H1 (cell line): ENCODE data around the gene ACAD11. TPM values are rescaled to one million over a fixed set of nuclear protein-coding genes. Genes with fewer than 3 reads are reported as not detected.

Source experiments
- CTCF ChIA-PET: fragments of 300-600 bp; sonication (Branson Sonifier 250); formaldehyde crosslinking; loops from one replicate; lab custom pipeline; 2021; ENCODE audit not compliant: partially characterized antibody; lab: Charles Lee
- POLR2A ChIA-PET: fragments of 300-600 bp; sonication (Branson Sonifier 250); formaldehyde crosslinking; loops from one replicate; lab custom pipeline; 2021; ENCODE audit warnings: inconsistent platforms; ENCODE audit not compliant: partially characterized antibody; lab: Charles Lee
- DNase-seq, 2 experiments: peaks; one replicate each; pipeline versions ENCODE4 v3.0.0 to v3.0.0-alpha.2; 2010 to 2022; ENCODE audit warnings: low spot score in 2 of 2, low read depth in 1 of 2, mixed read lengths in 1 of 2
- FAIRE-seq: peaks from 2 replicates; lab custom pipeline; 2011; peaks lifted over from hg19 to GRCh38; lab: Jason Lieb, UNC
- H2AFZ ChIP-seq: 2 replicates; pipeline ENCODE4 v1.8.1; 2012; ENCODE audit warnings: low read length, inconsistent platforms
- H2AK5ac ChIP-seq: 2 replicates; pipeline ENCODE4 v1.6.1; 2013; ENCODE audit warnings: low read depth, low read length
- H2BK120ac ChIP-seq: replicated peaks from 2 replicates; pipeline ENCODE3; 2013; ENCODE audit warnings: low read depth, low read length, inconsistent platforms
- H2BK12ac ChIP-seq: 2 replicates; pipeline ENCODE4 v1.6.1; 2013; ENCODE audit warnings: low read depth, low read length
- H2BK15ac ChIP-seq: 2 replicates; pipeline ENCODE4 v1.6.1; 2013; ENCODE audit warnings: low read length
- H2BK20ac ChIP-seq: 2 replicates; pipeline ENCODE4 v1.6.1; 2013; ENCODE audit warnings: low read length
- H2BK5ac ChIP-seq: 2 replicates; pipeline ENCODE4 v1.6.1; 2013; ENCODE audit warnings: low read depth, low read length
- H3K14ac ChIP-seq: 2 replicates; pipeline ENCODE4 v1.6.1; 2013; ENCODE audit warnings: inconsistent platforms; ENCODE audit not compliant: insufficient read length
- H3K18ac ChIP-seq: 2 replicates; pipeline ENCODE4 v1.6.1; 2013; ENCODE audit warnings: low read length; ENCODE audit errors: extremely low read depth
- H3K23ac ChIP-seq: 2 replicates; pipeline ENCODE4 v1.6.1; 2013; ENCODE audit warnings: inconsistent platforms; ENCODE audit not compliant: insufficient read length
- H3K23me2 ChIP-seq: 2 replicates; pipeline ENCODE4 v1.6.1; 2013; ENCODE audit warnings: low read depth, low read length
- H3K27ac ChIP-seq: 2 replicates; pipeline ENCODE4 v1.6.1; 2011; ENCODE audit warnings: low read depth, low read length, inconsistent platforms
- H3K27me3 ChIP-seq, 4 experiments: replicated peaks in 1 of 4; 1 replicate in 1 of 4; 2 replicates in 3 of 4; pipeline versions ENCODE4 v1.6.1 to v1.8.1; 2011 to 2013; ENCODE audit warnings: low read length in 3 of 4, mild to moderate bottlenecking in 3 of 4, inconsistent platforms in 2 of 4, mixed read lengths in 2 of 4, moderate library complexity in 1 of 4; ENCODE audit not compliant: control insufficient read depth in 3 of 4, insufficient read depth in 3 of 4; ENCODE audit errors: extremely low read depth in 1 of 4
- H3K36me3 ChIP-seq, 4 experiments: 2 replicates each; pipeline versions ENCODE4 v1.6.1 to v1.8.1; 2011 to 2013; ENCODE audit warnings: mild to moderate bottlenecking in 4 of 4, low read length in 3 of 4, moderate library complexity in 2 of 4, control low read depth in 1 of 4, inconsistent platforms in 1 of 4; ENCODE audit not compliant: insufficient read depth in 4 of 4, control insufficient read depth in 2 of 4
- H3K4ac ChIP-seq: replicated peaks from 2 replicates; pipeline ENCODE3; 2013; ENCODE audit warnings: low read length, low read depth, mixed read lengths, inconsistent platforms; ENCODE audit not compliant: insufficient read length
- H3K4me1 ChIP-seq, 4 experiments: replicated peaks in 1 of 4; 1 replicate in 1 of 4; 2 replicates in 3 of 4; pipeline versions ENCODE4 v1.6.1 to v1.8.1; 2011 to 2013; ENCODE audit warnings: low read length in 3 of 4, inconsistent platforms in 2 of 4, mixed read lengths in 1 of 4; ENCODE audit not compliant: insufficient read depth in 4 of 4, control insufficient read depth in 3 of 4
- H3K4me2 ChIP-seq, 2 experiments: 2 replicates each; pipeline versions ENCODE4 v1.6.1 to v1.8.1; 2011 to 2013; ENCODE audit warnings: low read depth in 2 of 2, low read length in 2 of 2, control low read depth in 1 of 2, inconsistent platforms in 1 of 2, mild to moderate bottlenecking in 1 of 2; ENCODE audit not compliant: insufficient read depth in 1 of 2
- H3K4me3 ChIP-seq, 4 experiments: fragments of 200-600, 300-600 bp in 1 of 4; sonication (generic), shearing (Covaris generic), sonication (Bioruptor Twin) in 1 of 4; 2 replicates each; pipeline versions ENCODE4 v1.5.1 to v1.8.1; 2011 to 2016; ENCODE audit warnings: low read length in 4 of 4, low read depth in 3 of 4, control low read depth in 2 of 4, inconsistent platforms in 2 of 4, mild to moderate bottlenecking in 2 of 4, mixed read lengths in 1 of 4, moderate library complexity in 1 of 4; ENCODE audit not compliant: insufficient read depth in 2 of 4; ENCODE audit errors: extremely low read depth in 1 of 4
- H3K56ac ChIP-seq: replicated peaks from 2 replicates; pipeline ENCODE3; 2013; ENCODE audit warnings: low read depth, mild to moderate bottlenecking, mixed read lengths, low read length, inconsistent platforms; ENCODE audit not compliant: insufficient read length
- H3K79me1 ChIP-seq: 2 replicates; pipeline ENCODE4 v1.6.1; 2013; ENCODE audit warnings: low read depth, low read length, control low read depth
- H3K79me2 ChIP-seq, 2 experiments: 2 replicates each; pipeline versions ENCODE4 v1.6.1 to v1.8.1; 2012 to 2013; ENCODE audit warnings: low read length in 2 of 2, mild to moderate bottlenecking in 2 of 2, inconsistent platforms in 1 of 2; ENCODE audit not compliant: insufficient read depth in 2 of 2, control insufficient read depth in 1 of 2
- H3K9ac ChIP-seq, 4 experiments: replicated peaks in 1 of 4; 1 replicate in 1 of 4; 2 replicates in 3 of 4; pipeline versions ENCODE4 v1.6.1 to v1.8.1; 2011 to 2013; ENCODE audit warnings: low read depth in 3 of 4, low read length in 3 of 4, control low read depth in 2 of 4, mild to moderate bottlenecking in 2 of 4, moderate library complexity in 2 of 4, inconsistent platforms in 1 of 4; ENCODE audit errors: extremely low read depth in 1 of 4
- H3K9me3 ChIP-seq, 2 experiments: 2 replicates each; pipeline versions ENCODE4 v1.6.1 to v1.8.1; 2012 to 2013; ENCODE audit warnings: mild to moderate bottlenecking in 2 of 2, moderate library complexity in 2 of 2, control low read depth in 1 of 2, inconsistent platforms in 1 of 2, low read depth in 1 of 2, low read length in 1 of 2, mixed read lengths in 1 of 2; ENCODE audit not compliant: insufficient read depth in 2 of 2
- H4K20me1 ChIP-seq, 2 experiments: replicated peaks in 1 of 2; 2 replicates each; pipeline versions ENCODE3 to v1.8.1; 2011 to 2013; ENCODE audit warnings: inconsistent platforms in 2 of 2, low read length in 2 of 2, mild to moderate bottlenecking in 1 of 2; ENCODE audit not compliant: insufficient read depth in 2 of 2, control insufficient read depth in 1 of 2
- H4K5ac ChIP-seq: 2 replicates; pipeline ENCODE4 v1.6.1; 2013; ENCODE audit warnings: low read length, low read depth, mixed read lengths, inconsistent platforms; ENCODE audit not compliant: insufficient read length
- H4K8ac ChIP-seq: 2 replicates; pipeline ENCODE4 v1.8.0; 2013; ENCODE audit warnings: mild to moderate bottlenecking, moderate library complexity, low read length, inconsistent platforms; ENCODE audit not compliant: insufficient read depth; ENCODE audit errors: extremely low read depth
- H4K91ac ChIP-seq: replicated peaks from 2 replicates; pipeline ENCODE3; 2013; ENCODE audit warnings: low read length, mixed read lengths, inconsistent platforms; ENCODE audit not compliant: insufficient read length
- EGR1 ChIP-seq: IDR thresholded peaks from 2 replicates; pipeline ENCODE4 v1.6.1; 2011; ENCODE audit warnings: low read depth, low read length, borderline replicate concordance
- TBP ChIP-seq: IDR thresholded peaks from 2 replicates; pipeline ENCODE4 v1.6.1; 2011; ENCODE audit warnings: low read depth, low read length, improper control_type of control experiment
- WGBS, 2 experiments: shearing (Covaris generic) in 1 of 2; methylation state at CpG; one replicate each; pipeline versions ENCODE4 v1.1.6 to v1.1.7; 2013 to 2015; ENCODE audit warnings: low lambda C conversion rate in 2 of 2, mixed read lengths in 2 of 2, inconsistent platforms in 1 of 2, low coverage in 1 of 2, missing lambda C conversion rate in 1 of 2; ENCODE audit not compliant: insufficient replicate concordance in 2 of 2, insufficient coverage in 1 of 2, insufficient read length in 1 of 2; ENCODE audit errors: extremely low coverage in 1 of 2, missing lambda C conversion rate in 1 of 2; 5-methylcytosine and 5-hydroxymethylcytosine counted together
- polyA plus RNA-seq, 7 experiments: library from polyadenylated mRNA; depleted of rRNA in 3 of 7; stranded (reverse) in 5 of 7; unstranded in 2 of 7; fragments of >200 nt in 5 of 7; fragments of 200-250 nt in 2 of 7; gene quantifications; 1 replicate in 5 of 7; 2 replicates in 1 of 7; 4 replicates in 1 of 7; pipeline versions ENCODE4 v1.2.1 to v1.2.3, GENCODE V29; 2011 to 2013; ENCODE audit warnings: missing spikeins in 2 of 7, mixed read lengths in 2 of 7
- total RNA-seq: library from RNA; stranded (reverse); fragmentation: NEBNext Ultra II Directional; extraction: Animal tissue kit (Norgen Biotek cat#: 25700); gene quantifications from 2 replicates; pipeline ENCODE4 v1.2.1, GENCODE V29; 2021

ACAD11 gene
- total and polyA plus RNA-seq, 2 of the 8 experiments (the other 6 are each of a cell fraction or from before 2014, with no cell fraction given) = 5.5 to 11.0 TPM

- no peak overlapping the region for H3K9ac ChIP-seq
- H2BK20ac ChIP-seq = no peak overlapping the region
- WGBS, 2 experiments = 46% methylated on average over 7 of the region's 7 CpGs; no CpG with 5 or more reads in 1 of the 2 experiments
- no peak overlapping the region for H2BK12ac ChIP-seq
- H4K8ac ChIP-seq = no peak overlapping the region
- no peak overlapping the region for H2BK15ac ChIP-seq
- H4K91ac ChIP-seq = no peak overlapping the region
- ChIA-PET CTCF (interaction anchor here (0.6 to 1.7 kb wide), 6 partner anchors 13 to 67 kb away, joined by 3 to 12 read pairs (median 3); no protein-coding TSS in a partner anchor), POLR2A (interaction anchor here (0.9 to 1.0 kb wide), 2 partner anchors 11 to 21 kb away, joined by 3 to 4 read pairs; no protein-coding TSS in a partner anchor)
- H3K4me2 ChIP-seq = peak overlapping the region; percentile 73 to 99
- TF ChIP-seq EGR1 (no peak), TBP (0 out of 2 replicates have a peak, but pooled peaks have one; percentile 8)
- H3K14ac ChIP-seq = no peak overlapping the region
- H3K27me3 ChIP-seq = no peaks in the 10 kb centered on the region
- no peak overlapping the region for H3K23ac ChIP-seq
- H3K27ac ChIP-seq = no peak overlapping the region
- DNase-seq (no peak), FAIRE-seq (no peak)
- H3K79me1 ChIP-seq = no peaks in the 10 kb centered on the region
- H3K4me3 ChIP-seq = peak overlapping the region; percentile 90 to 96 (median 94); a peak in 7 of 8 replicates
- H3K79me2 ChIP-seq = peaks cover 4 to 27% of the 10 kb centered on the region in 2 experiments; a peak in 3 of 4 replicates
- no peaks in the 10 kb centered on the region; a peak in 1 of 7 replicates for H3K4me1 ChIP-seq
- peak overlapping the region; percentile 98 for H2AFZ ChIP-seq
- H3K23me2 ChIP-seq = peaks cover 11% of the 10 kb centered on the region
- H3K4ac ChIP-seq = no peak overlapping the region
- no peak overlapping the region for H4K5ac ChIP-seq
- H3K36me3 ChIP-seq = no peaks in the 10 kb centered on the region
- H4K20me1 ChIP-seq = no peaks in the 10 kb centered on the region
- no peak overlapping the region for H3K18ac ChIP-seq
- no peaks in the 10 kb centered on the region for H3K9me3 ChIP-seq
- H2BK120ac ChIP-seq = no peak overlapping the region
- H2BK5ac ChIP-seq = no peak overlapping the region
- H2AK5ac ChIP-seq = no peak overlapping the region
- H3K56ac ChIP-seq = no peak overlapping the region
These were observed 627 bp downstream of the ACAD11 start for GRCh38 chr3:132659000-132659364.
